LNCaP clone FGC (cell line): Measurements from ENCODE around the gene MGAT5.

Source experiments
- DNase-seq: peaks from one replicate; pipeline ENCODE4 v3.0.0-alpha.2; 2011; ENCODE audit warnings: low read depth
- H3K4me3 ChIP-seq: 2 replicates; pipeline ENCODE4 v1.5.1; 2011; ENCODE audit warnings: mild to moderate bottlenecking, low read depth, low read length, control low read depth
- TF ChIP-seq, protein P1 (sequence below): IDR thresholded peaks from 2 replicates; pipeline ENCODE4 v1.5.1; 2012; ENCODE audit warnings: mild to moderate bottlenecking; ENCODE audit not compliant: control insufficient read depth, insufficient read depth; ENCODE audit errors: extremely low read depth

The MGAT5 gene

DNA sequence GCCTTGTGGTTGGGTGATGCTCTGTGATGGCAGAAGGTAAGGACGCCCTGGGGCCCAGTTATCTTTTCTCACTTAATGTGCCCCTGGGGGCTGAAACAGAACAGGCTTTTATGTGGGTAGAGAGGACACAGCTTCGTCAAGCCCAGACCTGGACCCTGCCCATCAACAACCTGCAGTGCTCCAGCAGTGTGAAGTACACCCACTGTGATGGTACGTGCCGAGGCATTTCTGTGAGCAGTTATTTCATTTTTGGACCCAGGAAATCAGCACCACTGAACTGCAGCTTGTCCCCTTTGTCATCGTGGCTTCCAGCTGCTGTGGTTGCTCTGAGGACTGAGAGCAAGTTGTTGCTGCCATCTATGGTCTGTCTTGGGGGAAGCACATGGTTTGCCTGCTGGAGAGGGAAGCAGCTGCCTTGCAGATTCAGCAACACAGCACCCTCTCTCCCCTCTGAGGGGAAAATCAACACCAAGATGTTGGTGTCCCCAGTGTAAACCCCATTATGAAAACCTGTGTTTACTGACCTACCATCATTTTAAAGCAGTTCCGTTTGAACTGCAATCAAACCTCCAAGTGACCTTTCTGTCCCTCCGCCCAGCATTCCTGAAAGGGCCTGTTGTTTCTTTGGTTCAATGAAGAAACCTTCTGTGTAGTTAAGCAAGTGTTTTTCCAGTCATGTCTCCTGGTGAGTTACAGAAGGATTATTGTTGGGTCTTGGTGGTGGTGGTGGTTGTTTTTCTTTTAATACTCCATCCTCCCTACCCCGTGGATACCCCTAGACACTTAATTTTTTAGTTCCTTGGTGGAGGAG lies 158.2 kb downstream of the MGAT5 start:
- no peak overlapping the region for H3K4me3 ChIP-seq

DNA sequence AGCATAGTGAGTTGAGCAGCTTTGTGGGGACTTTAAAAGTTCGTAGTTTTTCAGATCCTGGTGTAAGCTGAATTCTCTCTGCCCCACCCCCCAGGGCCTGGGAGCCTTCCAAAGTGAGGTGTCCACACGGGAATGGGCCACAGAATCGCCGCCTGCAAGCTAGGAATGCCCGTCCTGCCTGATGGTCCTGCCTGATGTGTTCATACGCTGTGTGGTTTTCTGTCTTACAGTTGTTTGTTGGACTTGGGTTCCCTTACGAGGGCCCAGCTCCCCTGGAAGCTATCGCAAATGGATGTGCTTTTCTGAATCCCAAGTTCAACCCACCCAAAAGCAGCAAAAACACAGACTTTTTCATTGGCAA lies 158.7 kb downstream of the MGAT5 start:
- DNase-seq = no peak
- TF ChIP-seq, protein P1, sequence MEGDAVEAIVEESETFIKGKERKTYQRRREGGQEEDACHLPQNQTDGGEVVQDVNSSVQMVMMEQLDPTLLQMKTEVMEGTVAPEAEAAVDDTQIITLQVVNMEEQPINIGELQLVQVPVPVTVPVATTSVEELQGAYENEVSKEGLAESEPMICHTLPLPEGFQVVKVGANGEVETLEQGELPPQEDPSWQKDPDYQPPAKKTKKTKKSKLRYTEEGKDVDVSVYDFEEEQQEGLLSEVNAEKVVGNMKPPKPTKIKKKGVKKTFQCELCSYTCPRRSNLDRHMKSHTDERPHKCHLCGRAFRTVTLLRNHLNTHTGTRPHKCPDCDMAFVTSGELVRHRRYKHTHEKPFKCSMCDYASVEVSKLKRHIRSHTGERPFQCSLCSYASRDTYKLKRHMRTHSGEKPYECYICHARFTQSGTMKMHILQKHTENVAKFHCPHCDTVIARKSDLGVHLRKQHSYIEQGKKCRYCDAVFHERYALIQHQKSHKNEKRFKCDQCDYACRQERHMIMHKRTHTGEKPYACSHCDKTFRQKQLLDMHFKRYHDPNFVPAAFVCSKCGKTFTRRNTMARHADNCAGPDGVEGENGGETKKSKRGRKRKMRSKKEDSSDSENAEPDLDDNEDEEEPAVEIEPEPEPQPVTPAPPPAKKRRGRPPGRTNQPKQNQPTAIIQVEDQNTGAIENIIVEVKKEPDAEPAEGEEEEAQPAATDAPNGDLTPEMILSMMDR = no peak
- no peak overlapping the region for H3K4me3 ChIP-seq

More for the DNA sequence above, 158.2 kb downstream of the MGAT5 start:
- TF ChIP-seq, protein P1 = peak; percentile 74
- DNase-seq = peak; percentile 32

DNA sequence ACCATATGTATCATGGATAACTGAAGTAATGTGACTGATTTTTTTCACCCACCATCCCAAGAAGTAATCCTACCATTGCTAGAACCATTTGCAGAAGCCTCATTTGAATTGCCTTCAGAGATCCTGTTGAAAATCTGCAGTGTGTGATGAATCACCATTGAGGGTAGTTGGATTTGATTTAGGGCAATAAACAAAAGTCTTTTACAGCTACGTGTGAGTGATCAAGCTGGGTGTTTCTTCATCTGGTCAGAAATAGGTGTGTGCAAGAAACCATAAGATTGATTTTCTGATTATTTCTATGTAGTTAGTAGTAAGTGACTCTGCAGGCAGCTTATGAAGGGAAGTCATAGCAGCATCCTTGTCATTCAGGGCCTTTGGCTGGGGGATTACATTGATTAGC lies 159.6 kb downstream of the MGAT5 start:
- no peak overlapping the region for H3K4me3 ChIP-seq
- TF ChIP-seq, protein P1 = no peak
- no peak for DNase-seq

DNA sequence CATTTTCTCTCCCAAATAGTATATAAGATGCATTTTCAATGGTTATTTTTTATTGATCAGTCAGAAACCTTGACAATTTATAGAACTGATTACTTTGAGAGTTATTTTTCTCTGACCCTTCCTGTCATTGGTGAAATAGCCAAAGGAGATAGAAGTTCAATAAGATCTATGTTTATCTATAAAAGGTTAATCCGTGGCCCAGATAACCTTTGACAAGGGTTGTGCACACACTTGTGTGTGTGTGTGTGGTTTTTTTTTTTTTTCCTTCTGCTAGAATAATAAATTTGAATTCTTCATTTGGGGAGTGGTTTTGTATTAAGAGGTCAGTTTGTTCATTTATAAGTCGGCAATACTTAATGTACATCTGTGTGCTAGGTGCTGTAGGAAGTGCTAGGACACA lies 160.0 kb downstream of the MGAT5 start:
- DNase-seq = no peak
- TF ChIP-seq, protein P1 = no peak
- H3K4me3 ChIP-seq = no peak overlapping the region

DNA sequence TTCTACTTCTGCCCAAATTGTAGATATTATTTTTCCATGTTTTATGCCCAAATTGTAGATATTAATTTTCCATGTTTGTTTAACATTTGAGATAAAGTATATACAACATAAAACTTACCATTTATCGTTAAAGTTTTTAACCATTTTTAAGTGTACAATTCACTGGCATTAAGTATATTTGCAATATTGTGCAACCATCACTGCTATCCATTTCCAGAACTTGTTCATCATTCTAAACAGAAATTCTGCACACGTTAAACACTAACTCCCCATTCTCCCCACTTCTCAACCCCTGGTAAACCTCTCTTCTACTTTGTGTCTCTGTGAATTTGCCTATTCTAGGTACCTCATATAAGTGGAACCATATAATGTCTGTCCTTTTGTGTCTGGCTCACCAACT lies 162.1 kb downstream of the MGAT5 start:
- TF ChIP-seq, protein P1 = no peak
- DNase-seq = no peak
- H3K4me3 ChIP-seq = no peak overlapping the region

DNA sequence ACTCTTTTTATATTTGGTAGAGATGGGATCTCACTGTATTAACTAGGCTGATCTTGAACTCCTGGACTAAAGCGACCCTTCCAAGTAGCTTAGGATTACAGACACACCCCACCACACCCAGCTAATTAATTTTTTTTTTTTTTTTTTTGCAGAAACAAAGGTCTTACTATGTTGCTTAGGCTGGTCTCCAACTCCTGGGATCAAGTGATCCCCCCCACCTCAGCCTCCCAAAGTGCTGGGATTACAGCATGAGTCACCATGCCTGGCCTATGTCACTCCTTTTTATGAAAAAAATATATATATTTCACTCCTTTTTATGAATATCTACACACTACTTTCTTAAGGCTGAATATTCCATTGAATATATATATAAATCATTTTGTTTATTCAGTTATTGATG lies 162.8 kb downstream of the MGAT5 start:
- TF ChIP-seq, protein P1 = no peak
- DNase-seq = no peak
- H3K4me3 ChIP-seq = no peak overlapping the region

DNA sequence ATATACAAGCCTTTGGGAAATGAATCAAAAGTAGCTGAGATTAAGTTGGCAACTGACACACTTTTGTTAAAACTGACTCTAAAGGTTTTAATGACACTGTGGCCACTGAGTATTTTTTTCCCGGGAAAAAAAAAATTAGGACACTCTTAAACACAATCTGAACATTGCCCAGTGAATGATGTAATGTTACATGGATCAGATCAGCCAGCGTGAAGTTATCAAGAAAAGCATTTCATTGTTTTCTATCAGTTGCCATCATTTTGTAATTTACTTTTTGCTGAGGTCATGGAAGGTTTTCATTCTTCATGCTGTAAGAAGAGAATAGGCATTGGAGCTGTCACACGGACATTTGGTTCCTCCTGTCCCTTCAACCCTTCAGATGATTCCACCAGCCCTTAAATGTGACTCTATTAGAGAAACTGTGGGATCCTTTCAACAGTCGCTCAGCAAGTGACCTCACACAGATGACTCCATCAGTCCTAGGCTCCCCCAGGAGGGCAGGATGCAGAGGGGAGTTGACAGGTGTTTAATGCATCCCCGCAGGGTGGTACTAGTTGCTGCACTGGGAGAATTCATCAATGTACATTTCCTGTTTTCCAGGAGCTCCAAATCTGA lies 164.2 kb downstream of the MGAT5 start:
- no peak overlapping the region for H3K4me3 ChIP-seq
- DNase-seq = no peak
- TF ChIP-seq, protein P1 = no peak
